Skin of body (tissue), 2 donors: Measurements from ENCODE around the gene TIAM2. TPM values are rescaled to one million over a fixed set of nuclear protein-coding genes. Genes with fewer than 3 reads are reported as not detected.

Experiments
- DNase-seq: peaks from one replicate; lab custom pipeline; 2025; lab: John Stamatoyannopoulos, UW
- total RNA-seq: library from RNA; depleted of rRNA; stranded (reverse); fragments of >200 nt; gene quantifications from one replicate; pipeline ENCODE4 v1.2.3, GENCODE V29; 2014

Gene TIAM2
- total RNA-seq, 1 donor from 2014 or later = 30.6 TPM

DNA sequence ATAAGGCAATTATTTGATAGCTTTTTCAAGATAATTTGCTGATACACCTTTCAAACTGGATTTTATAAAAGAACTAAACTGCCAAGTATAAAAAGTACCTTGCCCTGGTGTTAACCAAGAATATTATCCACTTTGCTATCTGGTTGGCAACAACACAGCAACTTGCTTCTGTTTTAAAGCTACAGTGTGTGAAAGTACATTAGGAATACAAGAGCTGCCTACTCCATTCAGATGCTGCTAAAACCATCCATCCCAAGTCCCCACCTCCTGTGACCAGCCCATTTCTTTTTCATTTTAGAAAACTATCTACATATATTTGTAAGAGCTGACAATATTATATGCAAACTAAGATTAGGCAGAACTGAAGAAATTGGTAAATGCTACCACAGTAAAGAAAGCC, 281.5 kb downstream of the TIAM2 start:
- DNase-seq = no peak

DNA sequence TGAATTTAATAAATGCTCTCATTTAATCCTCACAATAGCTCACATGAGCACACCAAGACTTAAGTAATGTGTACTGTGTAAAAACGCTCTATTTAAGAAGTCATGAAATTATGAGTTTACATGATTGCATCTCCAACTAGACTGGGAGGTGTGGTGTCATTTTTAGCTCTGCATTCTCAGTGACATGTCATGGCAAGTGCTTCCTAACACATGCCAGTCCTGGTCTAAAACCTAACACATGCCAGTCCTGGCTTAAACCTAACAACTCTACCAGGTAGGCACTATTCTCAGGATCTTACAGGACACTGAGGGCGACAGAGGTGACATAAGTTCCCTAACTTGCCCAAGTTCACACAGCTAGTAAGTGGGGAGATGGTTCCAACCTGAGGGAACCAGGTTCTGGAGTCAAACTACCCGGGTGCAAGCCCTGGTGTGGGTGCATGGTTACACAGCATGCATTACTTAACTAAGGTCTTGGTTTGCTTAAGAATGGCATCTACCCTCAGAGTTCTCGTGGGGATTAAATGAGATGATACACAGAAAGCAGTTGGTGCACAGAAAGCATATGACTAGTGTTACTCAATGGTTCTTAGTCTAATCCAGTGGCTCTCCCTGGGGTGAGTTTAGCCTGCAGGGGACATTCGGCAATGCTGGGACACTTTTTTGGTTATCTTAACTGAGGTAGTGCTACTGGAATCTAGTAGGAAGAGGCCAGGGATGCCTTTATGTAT, 283.4 kb downstream of the TIAM2 start:
- DNase-seq = no peak

DNA sequence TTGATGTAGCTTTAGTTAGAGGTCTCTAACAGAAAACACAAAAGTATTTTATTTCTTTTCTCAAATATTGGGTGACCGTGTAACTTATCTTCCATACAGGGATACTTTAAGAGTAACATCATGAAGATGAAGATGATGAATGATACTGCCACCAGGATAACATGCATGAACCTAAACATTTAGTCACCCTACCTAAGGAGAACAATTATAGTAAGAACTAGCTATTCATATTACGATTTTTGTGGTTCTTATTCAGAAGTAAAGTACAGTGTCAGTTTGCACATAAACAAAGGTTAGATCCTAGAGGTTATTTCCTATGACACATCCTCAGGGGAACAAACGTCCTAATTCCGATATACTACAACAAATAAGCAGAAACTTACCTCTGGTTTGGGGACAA, 289.7 kb downstream of the TIAM2 start:
- DNase-seq = no peak

DNA sequence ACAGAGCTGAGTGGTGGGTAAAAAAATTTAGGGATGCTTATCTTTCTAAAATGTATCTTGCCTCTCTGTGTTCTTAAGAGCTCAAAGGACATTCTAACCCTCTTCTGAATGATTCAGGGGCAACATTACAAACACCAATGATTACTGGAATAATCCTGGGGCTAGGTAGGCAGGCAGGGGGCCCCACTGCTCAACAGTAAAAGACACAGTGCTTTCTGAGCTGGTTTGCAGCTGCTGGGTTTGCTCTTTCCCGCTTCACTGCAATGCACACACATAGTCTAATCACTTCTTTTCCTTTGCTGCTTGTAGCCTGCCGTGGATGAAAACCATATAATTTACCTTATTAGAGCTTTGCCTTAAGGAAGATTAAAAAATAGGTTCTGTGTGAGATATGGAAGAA, 292.6 kb downstream of the TIAM2 start:
- DNase-seq = no peak

DNA sequence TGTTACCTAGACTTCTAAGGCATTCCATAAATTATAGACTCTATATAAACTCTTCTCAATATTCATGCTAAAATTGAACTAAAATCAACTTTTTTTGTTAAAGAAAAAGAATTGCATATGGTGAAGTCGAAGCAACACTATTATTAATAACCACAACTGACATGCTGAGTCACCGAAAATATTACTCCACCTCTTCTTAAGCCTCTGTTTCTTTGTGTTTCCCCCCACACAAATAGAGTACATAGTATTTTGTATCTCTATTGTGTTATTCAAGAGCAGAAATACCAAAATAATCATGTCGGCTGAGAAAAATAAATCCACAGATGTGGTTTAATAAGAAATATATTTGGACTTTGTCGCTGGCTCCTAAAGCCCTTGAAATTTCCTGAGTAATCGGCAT, 295.4 kb downstream of the TIAM2 start:
- DNase-seq = no peak

DNA sequence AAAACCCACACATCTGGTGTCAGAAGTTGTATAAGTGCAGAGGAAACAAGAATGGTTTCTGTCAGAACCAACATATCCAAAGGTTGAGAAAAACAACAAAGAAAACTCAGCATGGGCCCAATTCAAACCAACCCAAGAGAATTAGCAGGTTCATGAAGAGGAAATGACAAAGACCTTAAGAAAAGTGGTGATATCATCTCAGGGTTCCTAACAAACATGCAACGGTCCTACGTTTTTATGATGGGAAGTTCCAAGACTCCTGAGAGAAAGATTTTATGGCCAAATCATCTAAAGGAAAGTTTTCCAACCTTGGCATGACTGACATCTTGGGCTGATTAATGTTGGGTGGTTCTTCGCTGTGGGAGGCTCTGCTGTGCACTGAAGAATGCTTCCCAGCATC, 296.2 kb downstream of the TIAM2 start:
- no peak for DNase-seq

DNA sequence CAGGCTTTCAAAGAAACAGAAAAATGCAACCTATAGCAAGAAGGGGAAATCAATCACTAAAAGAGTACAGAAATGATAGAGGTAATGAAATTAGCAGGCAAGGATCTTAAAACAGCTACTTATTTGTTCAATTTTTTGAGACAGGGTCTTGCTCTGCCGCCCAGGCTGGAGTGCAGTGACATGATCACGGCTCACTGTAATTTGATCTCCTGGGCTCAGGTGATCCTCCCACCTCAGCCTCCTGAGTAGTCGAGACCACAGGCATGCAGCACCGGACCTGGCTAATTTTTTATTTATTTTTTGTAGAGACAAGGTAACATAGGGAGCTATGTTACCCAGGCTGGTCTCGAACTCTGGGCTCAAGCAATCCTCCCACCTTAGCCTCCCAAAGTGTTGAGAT, 297.6 kb downstream of the TIAM2 start:
- DNase-seq = no peak

DNA sequence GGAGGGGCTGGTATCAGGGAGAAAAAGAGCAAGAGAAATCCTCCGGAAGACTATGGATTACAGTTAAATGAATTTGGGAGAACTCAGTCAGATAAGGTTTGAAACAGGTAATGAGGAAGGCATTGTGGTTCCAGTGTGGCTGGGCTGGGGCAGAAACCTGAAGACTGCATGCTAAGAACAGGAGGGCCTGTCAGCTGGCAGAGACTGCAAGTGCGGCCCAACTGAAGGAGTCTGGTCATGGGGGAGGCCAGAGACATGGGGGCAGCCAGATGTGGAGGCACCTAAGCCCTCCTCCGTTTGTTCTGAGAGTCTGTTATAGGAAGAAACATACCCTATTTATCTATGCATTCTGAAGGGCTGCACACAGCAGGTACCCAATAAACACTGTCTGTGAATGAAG, 302.6 kb downstream of the TIAM2 start:
- no peak for DNase-seq

DNA sequence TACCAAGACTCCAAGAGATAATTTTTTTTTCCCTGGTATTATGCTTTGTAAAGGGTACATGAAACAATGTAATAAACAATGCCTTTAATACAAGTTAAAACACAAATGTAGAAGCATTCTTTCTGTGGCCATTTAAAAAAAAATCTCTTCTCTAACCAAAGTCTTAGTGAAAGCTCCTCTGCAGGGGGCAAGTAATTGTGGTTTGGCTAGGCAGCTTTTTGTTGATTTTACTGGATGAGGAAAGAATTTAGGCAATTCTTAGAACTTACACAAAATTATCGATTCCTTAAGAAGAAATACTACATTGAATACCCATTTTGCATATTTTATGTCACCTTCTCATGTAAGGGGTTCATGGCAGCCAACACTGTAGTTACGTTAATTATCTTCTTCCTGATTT, 306.8 kb downstream of the TIAM2 start:
- no peak for DNase-seq

DNA sequence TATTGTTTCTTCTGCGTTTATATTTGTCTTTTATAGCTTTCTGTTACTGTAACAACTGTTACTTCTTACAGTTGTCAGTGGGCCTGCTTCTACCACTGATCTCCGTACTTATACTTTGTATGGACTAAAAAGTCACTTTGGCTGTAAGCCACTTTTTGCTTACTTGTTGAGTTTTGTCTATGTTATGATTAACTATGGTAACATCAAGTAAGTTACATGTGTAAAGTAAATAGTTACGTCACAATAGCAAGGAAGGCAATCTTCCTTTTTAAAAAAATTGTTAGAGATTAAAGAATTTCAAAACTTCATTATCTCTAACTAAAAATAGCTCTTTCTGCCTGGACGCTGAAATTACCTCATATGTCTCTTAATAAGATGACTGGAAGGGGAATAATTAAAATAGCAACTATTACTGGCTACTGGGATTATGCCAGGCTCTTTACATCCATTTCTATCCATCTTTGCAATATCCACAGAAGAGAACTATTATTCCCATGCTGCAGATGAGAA, 308.3 kb downstream of the TIAM2 start:
- no peak for DNase-seq

DNA sequence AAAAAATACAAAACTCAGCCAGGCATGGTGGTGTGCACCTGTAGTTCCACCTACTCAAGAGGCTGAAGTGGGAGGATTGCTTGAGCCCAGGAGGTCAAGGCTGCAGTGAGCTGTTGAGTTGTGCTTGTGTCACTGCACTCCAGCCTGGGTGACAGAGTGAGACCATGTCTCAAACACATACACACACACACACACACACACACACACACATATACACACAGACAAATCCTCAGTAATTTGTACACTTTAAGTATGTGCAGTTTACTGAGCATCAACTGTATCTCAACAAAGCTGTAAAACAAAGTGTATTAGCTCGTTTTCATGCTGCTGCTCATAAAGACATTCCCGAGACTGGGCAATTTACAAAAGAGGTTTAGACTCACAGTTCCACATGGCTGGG, 311.8 kb downstream of the TIAM2 start:
- DNase-seq = no peak
